ENCODE measurements around the gene JAZF1. TPM values are rescaled to one million over a fixed set of nuclear protein-coding genes. Genes with fewer than 3 reads are reported as not detected.

JAZF1 gene
- total RNA-seq = 0.74 and 1.6 TPM in 2 replicates

GRCh38 chr7:28180364-28181147 lies at the start of gene JAZF1:
Gene JAZF1, minus strand, starts transcription at chr7:28180795.

Other genes with a start within 250 kb of the JAZF1 start
- gene CREB5, start 231.7 kb upstream of the JAZF1 start, total RNA-seq = 1.7 and 3.8 TPM in 2 replicates

Data from airway epithelial cell (primary cell).